IgD-negative memory B cell (primary cell): ENCODE results near the gene COX10. TPM values are rescaled to one million over a fixed set of nuclear protein-coding genes. Genes with fewer than 3 reads are reported as not detected.

Experiments
- H3K27ac Mint-ChIP-seq, 3 donors: one replicate each; pipeline ENCODE4 v1.8.0; 2020 to 2022; ENCODE audit warnings: mild to moderate bottlenecking in 3 of 3, mixed read lengths in 3 of 3, moderate library complexity in 1 of 3
- H3K27me3 Mint-ChIP-seq: one replicate; pipeline ENCODE4 v1.8.0; 2021; ENCODE audit warnings: mixed read lengths
- H3K36me3 Mint-ChIP-seq: one replicate; pipeline ENCODE4 v1.8.0; 2020; ENCODE audit warnings: mild to moderate bottlenecking, mixed read lengths
- H3K4me1 Mint-ChIP-seq, 3 donors: one replicate each; pipeline ENCODE4 v1.8.0; 2020 to 2022; ENCODE audit warnings: mixed read lengths in 3 of 3, mild to moderate bottlenecking in 1 of 3
- H3K4me3 Mint-ChIP-seq, 4 donors: one replicate each; pipeline ENCODE4 v1.8.0; 2020 to 2022; ENCODE audit warnings: mild to moderate bottlenecking in 4 of 4, mixed read lengths in 4 of 4, moderate library complexity in 3 of 4
- H3K9me3 Mint-ChIP-seq, 3 donors: one replicate each; pipeline ENCODE4 v1.8.0; 2020 to 2021; ENCODE audit warnings: mixed read lengths in 3 of 3, mild to moderate bottlenecking in 1 of 3
- polyA plus RNA-seq: library from polyadenylated mRNA; unstranded; fragments of 300-500 nt; fragmentation: Illumina TruSeq; gene quantifications from one replicate; pipeline ENCODE4 v1.2.3, GENCODE V29; 2021

Gene COX10
- polyA plus RNA-seq, 1 donor from 2014 or later: 20.2 TPM

- Mint-ChIP-seq H3K4me1 (peaks cover 0 to 8% (median 0%) of the 10 kb centered on the region in 3 donors), H3K36me3 (peaks cover 5% of the 10 kb centered on the region), H3K27ac (no peak overlapping the region), H3K27me3 (no peaks in the 10 kb centered on the region), H3K9me3 (no peaks in the 10 kb centered on the region), H3K4me3 (no peak overlapping the region)
These were observed 23.5 kb downstream of the COX10 start for GRCh38 chr17:14092808-14093207.

DNA sequence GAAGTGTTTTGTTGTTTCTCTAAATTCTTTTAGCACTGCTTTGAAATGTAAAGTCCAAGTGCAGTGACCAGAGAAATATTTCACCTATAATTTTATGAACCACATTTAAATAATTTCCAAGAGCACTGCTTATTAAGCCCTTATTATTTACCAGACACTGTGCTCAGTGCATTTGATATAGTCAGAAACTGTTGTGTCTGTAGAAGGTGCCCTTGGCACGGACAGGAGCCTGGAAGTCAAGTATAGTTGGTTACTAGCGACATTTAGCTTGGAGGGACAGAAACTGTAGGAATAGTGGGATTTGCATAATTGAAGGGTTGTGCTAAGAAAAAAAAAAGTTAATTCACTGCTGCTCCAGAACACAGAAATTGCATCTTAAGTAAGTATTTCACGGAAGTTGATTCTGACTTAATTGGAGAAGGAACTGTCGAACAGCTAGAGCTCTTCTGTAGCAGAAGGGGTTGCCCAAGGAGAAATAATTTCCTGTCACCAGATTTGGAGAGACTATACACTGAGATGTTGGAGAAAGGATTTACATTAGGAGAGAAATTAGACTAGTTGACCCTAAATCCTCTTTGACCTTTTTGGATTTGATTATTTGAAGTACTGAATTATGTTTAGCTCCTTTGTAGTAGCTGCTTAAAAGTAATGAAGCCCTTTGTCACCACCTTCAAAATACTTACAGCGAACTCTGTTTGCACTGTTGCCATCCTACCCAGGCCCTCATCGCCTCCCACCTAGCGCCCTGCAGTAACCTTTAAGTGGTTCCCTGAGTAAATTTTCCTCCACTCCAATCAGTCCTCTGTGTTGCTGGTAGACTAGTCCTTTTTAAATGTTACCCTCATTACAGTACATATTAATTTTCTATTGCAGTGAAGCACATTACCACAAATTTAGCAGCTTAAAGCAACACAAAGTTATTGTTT lies 25.6 kb downstream of the COX10 start:
- H3K27ac Mint-ChIP-seq: peak overlapping the region in 2 of 3 donors; percentile 28 to 48
- peaks cover 0 to 5% (median 0%) of the 10 kb centered on the region in 3 donors for H3K4me1 Mint-ChIP-seq
- H3K27me3 Mint-ChIP-seq: no peaks in the 10 kb centered on the region
- no peak overlapping the region for H3K4me3 Mint-ChIP-seq
- no peaks in the 10 kb centered on the region for H3K9me3 Mint-ChIP-seq
- peaks cover 5% of the 10 kb centered on the region for H3K36me3 Mint-ChIP-seq

DNA sequence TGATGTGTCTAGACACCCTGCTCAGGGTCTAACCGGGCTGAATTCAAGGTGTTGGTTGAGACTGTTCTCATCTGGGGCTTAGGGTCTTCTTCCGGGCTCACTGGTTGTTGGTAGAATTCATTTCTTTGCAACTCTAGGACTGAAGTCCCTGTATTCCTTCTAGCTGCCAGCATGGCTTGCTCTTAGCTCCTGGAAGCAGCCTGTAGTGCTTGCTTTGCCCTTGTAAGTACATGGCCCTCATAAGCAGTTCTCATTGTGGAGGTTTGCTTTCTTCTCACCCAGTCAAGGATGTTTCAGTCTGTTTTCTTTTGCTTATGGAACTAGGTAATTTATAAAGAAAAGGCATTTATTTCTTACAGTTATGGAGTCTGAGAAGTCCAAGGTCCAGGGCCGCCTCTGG lies 26.3 kb downstream of the COX10 start:
- no peaks in the 10 kb centered on the region for H3K9me3 Mint-ChIP-seq
- peak overlapping the region in 1 of 3 donors; percentile 48 for H3K27ac Mint-ChIP-seq
- peaks cover 0 to 5% (median 0%) of the 10 kb centered on the region in 3 donors for H3K4me1 Mint-ChIP-seq
- no peak overlapping the region for H3K4me3 Mint-ChIP-seq
- H3K27me3 Mint-ChIP-seq: no peaks in the 10 kb centered on the region
- peaks cover 5% of the 10 kb centered on the region for H3K36me3 Mint-ChIP-seq

- H3K9me3 Mint-ChIP-seq: no peaks in the 10 kb centered on the region
- peaks cover 0 to 5% (median 0%) of the 10 kb centered on the region in 3 donors for H3K4me1 Mint-ChIP-seq
- H3K4me3 Mint-ChIP-seq: no peak overlapping the region
- H3K27me3 Mint-ChIP-seq: no peaks in the 10 kb centered on the region
- H3K27ac Mint-ChIP-seq: no peak overlapping the region
- peaks cover 5% of the 10 kb centered on the region for H3K36me3 Mint-ChIP-seq
These were observed 28.9 kb downstream of the COX10 start for GRCh38 chr17:14098246-14098645.

DNA sequence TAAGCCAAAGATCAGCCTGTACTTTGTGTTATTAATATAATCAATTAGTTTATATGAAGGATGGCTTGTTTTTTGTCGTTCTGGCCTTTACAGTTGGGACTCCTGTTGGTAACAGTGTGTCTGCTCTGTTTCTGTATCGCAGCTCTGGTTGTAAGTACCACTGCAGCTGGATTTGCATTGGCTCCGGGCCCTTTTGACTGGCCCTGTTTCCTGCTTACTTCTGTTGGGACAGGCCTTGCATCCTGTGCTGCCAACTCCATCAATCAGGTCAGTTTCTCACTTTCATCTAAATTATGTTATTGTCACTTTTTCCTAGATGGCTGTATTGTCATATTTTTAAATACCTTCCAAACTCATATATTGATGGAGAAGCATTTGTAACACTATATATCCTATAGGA lies 32.7 kb downstream of the COX10 start:
- no peaks in the 10 kb centered on the region for H3K9me3 Mint-ChIP-seq
- no peak overlapping the region for H3K27ac Mint-ChIP-seq
- no peak overlapping the region for H3K4me3 Mint-ChIP-seq
- peaks cover 7% of the 10 kb centered on the region for H3K36me3 Mint-ChIP-seq
- H3K4me1 Mint-ChIP-seq: peaks cover 0 to 1% (median 0%) of the 10 kb centered on the region in 3 donors
- H3K27me3 Mint-ChIP-seq: no peaks in the 10 kb centered on the region

DNA sequence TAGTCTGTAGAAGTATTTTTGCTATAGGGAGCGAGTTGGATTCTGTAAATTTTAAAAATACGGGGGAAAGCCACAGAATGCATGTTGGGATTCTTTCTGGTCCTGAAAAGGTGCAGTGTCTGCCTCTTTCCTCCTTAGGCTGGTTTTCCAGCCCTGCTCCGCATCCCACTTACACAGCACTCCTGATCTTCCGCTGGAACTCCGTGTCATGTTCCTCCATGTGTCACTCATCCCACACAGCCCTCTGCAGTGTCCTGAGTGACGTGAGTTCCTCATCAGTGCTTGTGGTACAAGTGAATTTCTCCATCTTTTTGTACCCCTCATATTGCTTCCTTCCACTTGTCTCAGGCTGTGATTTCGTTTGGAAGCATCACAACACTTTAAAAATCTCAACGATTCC lies 34.5 kb downstream of the COX10 start:
- Mint-ChIP-seq H3K9me3 (no peaks in the 10 kb centered on the region), H3K4me1 (peaks cover 5 to 12% (median 8%) of the 10 kb centered on the region in 3 donors), H3K36me3 (peaks cover 15% of the 10 kb centered on the region), H3K27me3 (no peaks in the 10 kb centered on the region), H3K27ac (no peak overlapping the region), H3K4me3 (no peak overlapping the region)

DNA sequence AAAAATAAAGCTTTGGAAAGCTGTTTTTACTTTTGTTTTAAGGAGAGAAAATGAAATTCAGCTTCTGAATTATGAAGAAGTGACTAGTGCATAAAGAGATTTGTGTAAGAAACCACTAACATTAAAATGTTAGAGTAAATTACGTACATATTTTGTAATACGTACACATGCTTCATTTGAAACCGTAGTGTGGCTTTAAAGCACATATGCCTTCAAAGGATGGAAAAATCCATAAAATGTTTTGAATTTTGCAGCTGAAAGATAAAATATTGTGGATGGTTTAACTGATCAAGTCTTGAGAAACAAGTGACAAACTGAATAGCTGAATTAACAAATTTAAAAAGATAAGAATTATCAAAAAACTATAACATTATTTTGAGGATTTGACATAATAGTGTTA lies 35.4 kb downstream of the COX10 start:
- H3K27me3 Mint-ChIP-seq: no peaks in the 10 kb centered on the region
- no peaks in the 10 kb centered on the region for H3K9me3 Mint-ChIP-seq
- H3K4me1 Mint-ChIP-seq: peaks cover 5 to 12% (median 8%) of the 10 kb centered on the region in 3 donors
- no peak overlapping the region for H3K27ac Mint-ChIP-seq
- peaks cover 15% of the 10 kb centered on the region for H3K36me3 Mint-ChIP-seq
- H3K4me3 Mint-ChIP-seq: no peak overlapping the region

DNA sequence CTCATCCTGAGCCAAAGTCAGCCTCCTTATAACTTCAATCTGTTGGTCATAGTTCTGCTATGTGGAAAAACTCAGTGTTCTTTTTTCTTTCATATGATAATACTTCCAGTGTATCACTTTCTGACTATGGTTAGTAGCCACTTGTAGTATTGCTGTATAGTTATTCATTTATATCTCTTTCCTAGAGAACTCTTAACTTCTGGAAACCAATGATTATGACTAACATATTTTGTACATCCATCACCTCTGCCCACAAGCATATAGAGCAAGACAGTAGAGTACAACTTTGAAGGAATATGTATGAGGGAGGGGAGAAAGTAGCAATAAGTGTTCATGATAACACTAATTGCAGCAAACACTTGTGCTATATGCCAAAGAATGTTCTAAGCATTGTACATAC lies 38.6 kb downstream of the COX10 start:
- H3K4me1 Mint-ChIP-seq: peaks cover 10 to 17% (median 11%) of the 10 kb centered on the region in 3 donors
- H3K36me3 Mint-ChIP-seq: peaks cover 17% of the 10 kb centered on the region
- H3K9me3 Mint-ChIP-seq: no peaks in the 10 kb centered on the region
- no peaks in the 10 kb centered on the region for H3K27me3 Mint-ChIP-seq
- H3K4me3 Mint-ChIP-seq: no peak overlapping the region
- no peak overlapping the region for H3K27ac Mint-ChIP-seq

GRCh38 chr17:14112407-14112806 lies 43.1 kb downstream of the COX10 start:
- Mint-ChIP-seq H3K9me3 (peaks cover 2 to 7% (median 2%) of the 10 kb centered on the region in 3 donors), H3K27ac (no peak overlapping the region), H3K4me3 (no peak overlapping the region), H3K36me3 (peaks cover 11% of the 10 kb centered on the region), H3K27me3 (no peaks in the 10 kb centered on the region), H3K4me1 (peaks cover 11 to 17% (median 15%) of the 10 kb centered on the region in 3 donors)

- Mint-ChIP-seq H3K27me3 (no peaks in the 10 kb centered on the region), H3K9me3 (peaks cover 2 to 7% (median 2%) of the 10 kb centered on the region in 3 donors), H3K4me3 (no peak overlapping the region), H3K27ac (no peak overlapping the region), H3K4me1 (peaks cover 8 to 12% (median 11%) of the 10 kb centered on the region in 3 donors), H3K36me3 (peaks cover 5% of the 10 kb centered on the region)
These were observed 43.8 kb downstream of the COX10 start for GRCh38 chr17:14113137-14113536.

GRCh38 chr17:14116263-14117024 lies 47.1 kb downstream of the COX10 start:
- Mint-ChIP-seq H3K4me1 (peaks cover 11 to 19% (median 16%) of the 10 kb centered on the region in 3 donors), H3K4me3 (peak overlapping the region in 1 of 4 donors; percentile 10)

GRCh38 chr17:14118951-14119350 lies 49.6 kb downstream of the COX10 start:
- Mint-ChIP-seq H3K9me3 (peaks cover 2 to 7% (median 2%) of the 10 kb centered on the region in 3 donors), H3K27ac (no peak overlapping the region), H3K4me3 (no peak overlapping the region), H3K27me3 (no peaks in the 10 kb centered on the region), H3K36me3 (peaks cover 5% of the 10 kb centered on the region), H3K4me1 (peaks cover 18 to 24% (median 22%) of the 10 kb centered on the region in 3 donors)

More at GRCh38 chr17:14116263-14117024, 47.1 kb downstream of the COX10 start:
- H3K27ac Mint-ChIP-seq: no peak overlapping the region
- peaks cover 2% of the 10 kb centered on the region for H3K36me3 Mint-ChIP-seq
- peaks cover 2 to 7% (median 2%) of the 10 kb centered on the region in 3 donors for H3K9me3 Mint-ChIP-seq
- no peaks in the 10 kb centered on the region for H3K27me3 Mint-ChIP-seq

DNA sequence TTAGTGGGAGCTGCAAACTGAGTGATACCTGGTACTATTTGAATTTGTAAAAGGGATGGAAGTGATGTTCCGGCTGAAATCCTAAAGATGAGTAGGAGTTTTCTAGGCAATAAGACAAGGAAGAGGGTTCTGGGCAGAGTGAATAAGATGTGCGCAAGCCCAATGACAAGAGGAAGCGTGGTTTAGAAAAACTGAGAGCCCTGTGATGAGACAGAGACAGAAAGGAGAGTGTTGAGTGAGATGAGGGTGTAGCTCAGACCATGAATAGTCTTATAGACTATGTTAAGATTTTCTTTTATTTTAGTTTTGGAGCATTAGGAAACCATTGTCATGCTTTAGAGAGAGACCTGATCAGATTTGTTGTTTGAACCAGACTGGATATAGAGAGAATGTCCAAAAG lies 50.2 kb downstream of the COX10 start:
- Mint-ChIP-seq H3K4me1 (peaks cover 21 to 28% (median 22%) of the 10 kb centered on the region in 3 donors), H3K4me3 (no peak overlapping the region), H3K27me3 (no peaks in the 10 kb centered on the region), H3K36me3 (peaks cover 5% of the 10 kb centered on the region), H3K9me3 (peaks cover 2 to 7% (median 2%) of the 10 kb centered on the region in 3 donors), H3K27ac (peak overlapping the region in 1 of 3 donors; percentile 53)

DNA sequence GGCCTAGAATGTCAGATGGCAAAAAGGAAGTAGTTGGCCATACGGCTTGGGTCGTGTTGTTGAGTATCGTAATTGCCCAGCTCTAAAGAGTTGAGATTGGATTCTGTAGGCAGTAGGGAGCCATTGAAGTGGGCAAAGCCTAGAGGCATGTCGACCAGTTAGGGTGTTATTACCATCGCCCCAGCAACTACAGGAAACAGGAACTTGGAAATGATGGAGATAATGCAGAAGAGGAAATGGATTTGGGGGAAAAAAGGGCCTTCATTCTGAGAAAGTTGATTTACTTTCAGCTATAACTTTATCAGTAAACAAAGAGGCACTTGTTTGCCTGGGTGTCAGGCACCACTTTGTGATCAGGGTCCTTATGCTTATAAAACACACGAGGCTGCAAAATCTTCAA lies 52.6 kb downstream of the COX10 start:
- no peaks in the 10 kb centered on the region for H3K27me3 Mint-ChIP-seq
- peaks cover 5% of the 10 kb centered on the region for H3K36me3 Mint-ChIP-seq
- no peak overlapping the region for H3K27ac Mint-ChIP-seq
- no peak overlapping the region for H3K4me3 Mint-ChIP-seq
- H3K4me1 Mint-ChIP-seq: peaks cover 21 to 25% (median 24%) of the 10 kb centered on the region in 3 donors
- H3K9me3 Mint-ChIP-seq: no peaks in the 10 kb centered on the region
